Upper lobe of left lung (tissue), 4 donors: ENCODE measurements around the gene ABHD5.

ENCODE experiments used
- EP300 ChIP-seq, 4 donors: sonication (generic); formaldehyde crosslinking; IDR thresholded peaks; one replicate each; pipeline ENCODE4 v1.5.1; 2017; ENCODE audit warnings: antibody characterized with exemption in 4 of 4, control low read depth in 2 of 4
- POLR2AphosphoS5 ChIP-seq, 2 donors: sonication (generic); formaldehyde crosslinking; IDR thresholded peaks; one replicate each; pipeline ENCODE4 v1.5.1; 2017; ENCODE audit warnings: antibody characterized with exemption in 2 of 2
- TF ChIP-seq, protein P1 (sequence below), 6 experiments: fragments of 450-650 bp in 4 of 6; fragments of 200-600 bp in 2 of 6; sonication (generic) in 2 of 6; IDR thresholded peaks; one replicate each; pipeline ENCODE4 v1.5.1; 2016 to 2019; ENCODE audit warnings: antibody characterized with exemption in 6 of 6

DNA sequence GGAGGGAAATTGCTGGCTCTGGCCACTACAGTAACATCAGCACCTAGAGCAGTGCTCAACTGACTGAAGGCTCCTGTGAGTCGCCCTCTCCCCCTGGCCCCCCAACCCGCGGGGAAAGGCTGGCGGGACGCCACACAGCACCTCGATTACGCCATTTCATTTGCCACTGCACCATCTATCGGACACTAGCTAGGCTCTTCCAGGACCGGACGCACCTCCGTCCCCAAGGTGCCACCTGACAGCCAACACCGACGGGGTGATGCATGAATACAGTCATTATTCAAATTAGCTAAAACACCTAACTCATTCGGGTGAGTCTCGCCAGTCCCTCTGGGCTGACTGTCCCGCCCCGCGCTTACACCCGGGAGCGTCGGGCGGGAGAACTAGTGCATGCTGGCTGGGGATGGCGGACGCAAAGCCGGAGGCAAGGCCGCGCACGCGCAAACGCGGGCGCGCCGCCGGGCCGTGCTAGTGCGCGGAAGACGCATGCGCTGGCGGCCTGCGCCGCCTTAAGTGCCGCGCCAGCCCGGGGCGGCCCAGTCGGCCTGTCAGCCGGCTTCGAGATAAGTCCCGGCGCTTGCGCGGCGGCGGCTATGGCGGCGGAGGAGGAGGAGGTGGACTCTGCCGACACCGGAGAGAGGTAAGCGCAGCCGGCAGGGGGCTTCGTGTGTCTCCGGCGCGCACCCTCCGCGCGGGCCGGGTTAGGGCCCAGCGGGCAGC is at the start of gene ABHD5:
- TF ChIP-seq, protein P1, sequence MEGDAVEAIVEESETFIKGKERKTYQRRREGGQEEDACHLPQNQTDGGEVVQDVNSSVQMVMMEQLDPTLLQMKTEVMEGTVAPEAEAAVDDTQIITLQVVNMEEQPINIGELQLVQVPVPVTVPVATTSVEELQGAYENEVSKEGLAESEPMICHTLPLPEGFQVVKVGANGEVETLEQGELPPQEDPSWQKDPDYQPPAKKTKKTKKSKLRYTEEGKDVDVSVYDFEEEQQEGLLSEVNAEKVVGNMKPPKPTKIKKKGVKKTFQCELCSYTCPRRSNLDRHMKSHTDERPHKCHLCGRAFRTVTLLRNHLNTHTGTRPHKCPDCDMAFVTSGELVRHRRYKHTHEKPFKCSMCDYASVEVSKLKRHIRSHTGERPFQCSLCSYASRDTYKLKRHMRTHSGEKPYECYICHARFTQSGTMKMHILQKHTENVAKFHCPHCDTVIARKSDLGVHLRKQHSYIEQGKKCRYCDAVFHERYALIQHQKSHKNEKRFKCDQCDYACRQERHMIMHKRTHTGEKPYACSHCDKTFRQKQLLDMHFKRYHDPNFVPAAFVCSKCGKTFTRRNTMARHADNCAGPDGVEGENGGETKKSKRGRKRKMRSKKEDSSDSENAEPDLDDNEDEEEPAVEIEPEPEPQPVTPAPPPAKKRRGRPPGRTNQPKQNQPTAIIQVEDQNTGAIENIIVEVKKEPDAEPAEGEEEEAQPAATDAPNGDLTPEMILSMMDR (IDR thresholded peaks at IDR 0.05), result peak in 3 of 6 experiments; percentile 36 to 61 (median 54)
- peak; percentile 92 to 98 for TF ChIP-seq POLR2AphosphoS5 (IDR thresholded peaks at IDR 0.05)
- no peak for TF ChIP-seq EP300 (IDR thresholded peaks at IDR 0.05)
